ENCODE data around the gene TMEM187.

The TMEM187 gene

DNA sequence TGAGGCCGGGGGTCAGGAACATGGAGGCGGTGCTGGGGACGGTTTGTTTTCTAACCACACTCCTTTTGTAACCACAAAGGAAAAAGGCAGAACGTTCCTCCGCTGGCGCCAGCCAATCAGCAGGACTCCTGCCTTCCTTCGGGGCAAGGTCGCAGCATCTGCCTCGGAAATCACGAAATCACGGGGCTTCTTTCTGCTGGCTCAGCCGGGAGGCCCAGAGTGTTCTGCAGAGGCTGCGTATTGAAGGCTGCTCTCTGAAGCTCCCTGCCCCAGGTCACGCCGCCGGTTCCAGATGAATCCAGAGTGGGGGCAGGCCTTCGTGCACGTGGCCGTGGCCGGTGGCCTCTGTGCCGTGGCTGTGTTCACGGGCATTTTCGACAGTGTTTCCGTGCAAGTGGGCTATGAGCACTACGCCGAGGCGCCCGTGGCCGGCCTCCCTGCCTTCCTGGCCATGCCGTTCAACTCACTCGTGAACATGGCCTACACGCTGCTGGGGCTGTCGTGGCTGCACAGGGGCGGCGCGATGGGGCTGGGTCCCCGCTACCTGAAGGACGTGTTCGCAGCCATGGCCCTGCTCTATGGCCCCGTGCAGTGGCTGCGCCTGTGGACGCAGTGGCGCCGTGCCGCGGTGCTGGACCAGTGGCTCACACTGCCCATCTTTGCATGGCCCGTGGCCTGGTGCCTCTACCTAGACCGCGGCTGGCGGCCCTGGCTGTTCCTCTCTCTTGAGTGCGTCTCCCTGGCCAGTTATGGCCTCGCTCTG is 9.4 kb downstream of the TMEM187 start:
- no peak for TF ChIP-seq CTCF (IDR thresholded peaks at IDR 0.05)

DNA sequence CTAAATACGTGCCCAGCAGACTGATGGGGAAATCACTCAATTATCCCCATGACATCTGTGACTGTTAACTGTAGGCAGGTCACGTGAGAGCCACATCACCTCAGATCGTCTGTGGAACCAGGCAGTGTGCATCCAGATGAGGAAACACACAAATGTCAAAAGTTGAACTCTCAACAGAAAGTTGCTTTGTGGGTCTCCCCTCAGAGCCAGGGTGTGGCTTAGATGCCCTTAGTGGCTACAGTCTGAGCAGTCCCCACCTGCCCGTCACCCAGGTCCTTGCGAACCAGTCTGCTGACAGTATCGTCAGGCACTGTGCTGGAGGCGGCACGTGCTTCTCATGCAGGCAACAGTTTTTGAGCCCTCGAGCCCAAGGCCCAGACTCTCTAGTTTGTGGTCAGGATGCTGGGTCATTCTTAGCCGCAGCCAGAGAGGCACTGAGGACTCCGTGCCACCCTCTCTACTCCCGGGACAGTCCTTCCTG is 10.8 kb downstream of the TMEM187 start:
- TF ChIP-seq CTCF (IDR thresholded peaks at IDR 0.05), result no peak

DNA sequence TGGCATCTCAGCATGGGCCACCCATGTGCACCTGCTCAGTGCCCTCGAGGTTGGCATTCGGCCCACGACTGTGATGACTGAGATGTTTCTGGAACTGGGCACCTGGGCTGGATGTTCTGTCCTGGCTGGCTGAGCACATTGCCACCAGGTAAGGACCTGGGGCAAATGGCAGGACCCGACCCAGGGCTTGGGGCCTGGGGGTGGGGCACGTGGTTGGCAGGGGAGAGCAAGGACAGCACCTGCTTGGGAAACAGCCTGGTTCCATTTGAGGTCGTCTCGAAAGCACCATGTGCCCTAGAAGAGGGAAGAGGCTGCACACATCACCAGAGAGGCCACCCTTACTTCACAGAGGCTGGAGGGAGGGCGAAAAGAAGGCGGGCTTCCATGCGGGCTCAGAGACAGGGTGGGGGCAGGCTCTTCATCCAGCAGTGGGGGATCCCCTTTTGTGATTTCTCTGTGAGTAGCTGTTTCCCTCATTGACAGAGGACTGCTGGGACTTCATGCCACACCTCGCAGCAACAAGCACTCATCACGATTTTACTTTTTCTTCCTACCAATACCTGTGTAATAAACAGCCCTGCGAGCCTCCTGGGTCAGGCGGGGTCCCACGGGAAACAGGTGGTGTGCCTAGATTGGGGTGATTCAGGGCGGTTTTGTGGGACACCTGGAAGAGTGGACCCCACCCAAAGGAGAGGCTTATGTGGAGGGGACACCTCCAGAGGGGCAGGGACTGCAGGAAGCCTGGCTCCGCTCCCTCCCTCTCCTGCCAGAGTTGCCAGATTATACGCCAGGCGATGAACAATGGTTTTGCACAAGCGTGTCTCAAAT is 12.0 kb downstream of the TMEM187 start:
- TF ChIP-seq CTCF (IDR thresholded peaks at IDR 0.05), result no peak

- no peak for TF ChIP-seq CTCF (IDR thresholded peaks at IDR 0.05)
Observed at GRCh38 chrX:153988493-153988892, 15.9 kb downstream of the TMEM187 start.

- no peak for TF ChIP-seq CTCF (IDR thresholded peaks at IDR 0.05)
Observed at GRCh38 chrX:153989973-153990655, 17.6 kb downstream of the TMEM187 start.

DNA sequence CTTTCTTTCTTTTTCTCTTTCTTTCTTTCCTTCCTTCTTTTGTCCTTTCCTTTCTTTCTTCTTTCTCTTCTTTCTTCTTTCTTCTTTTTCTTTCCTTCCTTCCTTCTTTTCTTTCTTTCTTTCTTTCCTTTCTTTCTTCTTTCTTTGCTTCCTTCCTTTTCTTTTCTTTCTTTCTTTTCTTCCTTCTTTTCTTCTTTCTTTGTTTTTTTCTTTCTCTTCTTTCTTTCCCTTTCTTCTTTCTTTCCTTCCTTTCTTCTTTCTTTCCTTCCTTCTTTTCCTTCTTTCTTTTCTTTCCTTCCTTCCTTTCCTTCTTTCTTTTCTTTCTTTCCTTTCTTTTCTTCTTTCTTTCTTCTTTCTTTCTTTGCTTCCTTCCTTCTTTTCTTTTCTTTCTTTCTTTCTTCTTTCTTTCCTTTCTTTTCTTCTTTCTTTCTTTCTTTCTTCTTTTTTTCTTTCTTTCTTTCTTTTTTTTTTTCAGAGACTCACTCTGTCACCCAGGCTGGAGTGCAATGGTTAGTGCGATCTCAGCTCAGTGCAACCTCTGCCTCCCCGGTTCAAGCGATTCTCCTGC is 18.5 kb downstream of the TMEM187 start:
- TF ChIP-seq CTCF (IDR thresholded peaks at IDR 0.05), result no peak

GRCh38 chrX:153992180-153992579 is 19.6 kb downstream of the TMEM187 start:
- TF ChIP-seq CTCF (IDR thresholded peaks at IDR 0.05), result no peak
